ENCODE results near the gene COQ10B.
"Not testable (repeated sequence)": the region's sequence is repeated elsewhere in the genome, so short reads cannot be mapped to it uniquely, and the experiment has no call there.

Gene COQ10B

DNA sequence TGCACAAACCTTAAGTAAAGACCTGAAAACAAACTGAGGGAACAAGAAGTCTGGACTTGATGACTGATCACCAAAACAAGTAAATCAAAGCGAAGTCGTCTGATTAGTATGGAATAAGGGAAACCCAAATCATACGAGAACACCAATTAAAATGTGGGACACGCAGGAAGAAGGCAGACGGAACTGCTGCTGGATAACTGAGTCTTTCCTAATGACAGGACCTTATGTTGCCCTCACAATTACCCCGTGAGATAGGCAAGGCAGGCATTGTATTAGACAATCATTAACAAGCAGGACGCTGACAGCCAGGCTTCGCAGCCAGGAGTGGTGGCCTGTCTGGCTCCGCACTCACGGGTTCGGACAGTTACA, 614 bp upstream of the COQ10B start:
- DNase-seq = no peak

DNA sequence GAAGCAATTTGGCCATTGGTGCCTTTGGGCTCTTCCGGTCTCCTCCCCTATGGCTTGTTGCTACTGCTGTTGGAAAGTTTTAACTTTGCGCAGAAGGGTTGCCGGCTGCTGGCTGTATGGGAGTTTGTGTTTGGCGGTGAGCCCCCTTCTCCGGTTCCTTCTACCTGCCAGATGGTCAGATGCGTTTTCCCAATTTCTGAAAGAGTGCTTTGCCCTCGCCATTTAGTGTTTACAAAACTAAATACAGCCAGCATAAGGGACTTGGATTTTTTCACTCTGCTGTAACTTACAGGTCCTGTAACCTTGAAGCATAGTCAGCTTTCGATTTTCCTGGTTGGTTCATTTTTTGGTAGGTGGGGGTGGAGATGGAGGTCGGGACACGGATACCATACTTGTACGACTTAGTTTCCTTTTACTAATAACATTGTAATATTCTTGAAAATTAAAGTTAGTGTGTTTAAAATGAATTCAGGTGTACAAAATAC, 604 bp downstream of the COQ10B start:
- no peak for DNase-seq

DNA sequence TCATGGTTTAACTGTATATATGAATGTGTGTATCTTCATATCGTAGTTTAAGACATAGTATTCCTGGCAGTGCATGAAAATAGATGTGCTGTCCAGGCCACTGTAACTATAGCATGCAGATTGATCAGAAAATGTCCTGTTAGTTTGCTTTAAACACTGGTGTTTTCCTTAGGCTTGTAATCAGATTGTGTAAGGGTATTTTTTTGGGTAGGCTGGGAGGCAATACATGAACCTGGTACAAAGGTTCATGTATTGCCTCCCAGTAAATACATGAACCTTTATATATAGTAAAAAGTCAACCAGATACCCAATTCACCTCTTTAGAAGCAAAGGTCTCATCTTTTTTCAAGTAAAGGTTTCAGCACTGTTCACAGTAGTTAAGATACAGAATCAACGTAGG, 1.6 kb downstream of the COQ10B start:
- no peak for DNase-seq

DNA sequence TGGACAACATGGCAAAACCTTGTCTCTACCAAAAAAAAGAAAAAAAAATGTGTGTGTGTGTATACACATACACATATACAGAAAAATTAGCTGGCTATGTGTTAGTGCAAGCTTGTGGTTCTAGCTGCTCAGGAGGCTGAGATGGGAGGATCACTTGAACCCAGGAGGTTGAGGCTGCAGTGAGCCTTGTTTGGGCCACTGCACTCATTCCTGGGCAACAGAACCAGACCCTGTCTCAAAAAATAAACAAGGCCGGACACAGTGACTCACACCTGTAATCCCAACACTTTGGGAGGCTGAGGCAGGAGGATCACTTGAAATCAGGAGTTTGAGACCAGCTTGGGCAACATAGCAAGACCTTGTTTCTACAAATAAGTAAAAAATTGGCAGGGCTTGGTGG, 2.1 kb downstream of the COQ10B start:
- no peak for DNase-seq

DNA sequence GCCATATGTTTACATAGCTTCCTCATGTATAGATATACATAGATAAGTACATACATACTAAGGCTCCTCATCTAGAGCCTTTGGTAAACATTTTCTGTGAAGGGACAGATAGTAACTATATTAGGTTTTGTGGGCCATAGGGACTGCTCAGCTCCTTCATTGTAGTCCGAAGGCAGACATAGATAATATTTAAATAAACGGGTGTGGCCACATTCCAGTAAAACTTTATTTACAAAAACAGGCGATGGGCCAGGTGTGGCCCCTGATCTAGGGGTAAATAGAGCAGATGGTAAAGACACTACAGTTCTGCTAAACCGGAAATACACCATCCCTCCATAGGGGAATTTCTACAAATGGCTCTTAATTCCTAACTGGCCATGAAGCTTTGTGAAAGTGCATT, 7.3 kb downstream of the COQ10B start:
- no peak for DNase-seq

DNA sequence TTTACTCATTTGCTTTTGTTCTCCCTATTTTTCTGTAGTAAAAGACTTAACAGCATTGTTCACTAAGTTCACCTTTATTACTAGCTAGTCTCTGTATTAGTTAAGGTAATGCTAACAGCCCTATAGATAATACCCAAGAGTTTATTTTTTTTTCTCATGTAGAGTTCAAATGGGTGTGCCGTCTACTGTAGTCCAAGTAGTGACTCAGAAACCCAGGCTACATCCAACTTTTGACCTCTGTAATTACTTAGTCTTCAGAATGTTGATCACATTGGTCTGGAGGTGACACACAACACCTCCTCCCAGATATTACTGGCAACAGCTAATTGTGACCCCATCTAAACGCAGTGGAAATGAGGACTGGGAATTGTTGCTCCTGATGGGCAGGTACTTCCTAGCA, 7.7 kb downstream of the COQ10B start:
- no peak for DNase-seq

DNA sequence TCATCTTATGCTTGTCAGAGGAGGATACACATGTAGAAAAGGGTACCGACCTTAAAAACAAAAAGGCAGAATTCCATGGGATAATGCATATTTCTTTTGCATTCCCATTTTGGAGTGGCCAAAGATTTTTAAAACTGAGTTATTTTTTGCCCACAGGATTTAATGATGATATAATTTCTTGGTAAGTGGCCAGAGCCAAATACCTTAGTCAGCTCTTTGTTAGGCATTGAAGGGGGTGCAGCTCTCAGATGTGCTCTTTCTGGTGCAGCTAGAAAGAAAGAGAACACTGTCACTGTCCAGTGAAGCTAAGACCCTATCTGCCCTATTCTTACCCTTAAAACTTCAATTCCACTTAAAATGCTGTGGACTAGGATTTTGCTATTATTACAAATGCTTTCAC, 10.8 kb downstream of the COQ10B start:
- DNase-seq = no peak

DNA sequence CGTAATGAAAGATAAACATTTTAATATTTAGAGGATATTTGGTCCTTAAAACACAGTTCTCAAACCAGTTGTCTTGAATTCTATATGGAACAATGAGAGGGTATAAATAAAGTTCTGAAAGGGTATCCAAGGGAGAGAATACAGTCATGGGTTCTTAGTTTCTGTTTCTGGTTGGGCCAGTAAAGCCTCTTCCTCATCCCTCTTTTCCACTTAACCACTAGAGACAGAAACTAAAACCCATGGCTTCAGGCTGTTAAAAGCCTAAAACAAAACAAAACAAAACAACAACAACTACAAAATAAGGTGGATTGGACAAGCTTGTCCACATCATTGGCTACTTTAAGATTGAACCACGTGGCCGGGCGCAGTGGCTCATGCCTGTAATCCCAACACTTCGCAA, 18.8 kb downstream of the COQ10B start:
- no peak for DNase-seq

DNA sequence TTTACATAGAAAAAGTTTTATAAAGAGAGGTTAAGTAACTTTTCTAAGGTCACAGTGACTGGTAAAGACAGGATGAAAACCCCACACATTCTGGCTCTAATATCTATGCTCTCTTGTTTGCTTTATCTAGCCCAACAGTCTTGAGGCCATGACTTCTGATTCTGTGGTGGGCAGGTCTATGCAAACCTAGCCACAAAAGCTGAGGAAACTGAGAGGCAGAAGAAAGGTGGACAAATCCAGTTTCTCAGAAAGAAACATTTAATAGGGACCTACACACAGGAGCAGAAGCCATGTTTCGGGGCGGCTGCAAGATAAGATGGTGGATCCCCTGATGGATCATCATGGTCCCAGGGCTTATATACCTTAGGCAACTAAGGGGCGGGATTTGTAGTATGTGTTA, 24.4 kb downstream of the COQ10B start:
- no peak for DNase-seq

DNA sequence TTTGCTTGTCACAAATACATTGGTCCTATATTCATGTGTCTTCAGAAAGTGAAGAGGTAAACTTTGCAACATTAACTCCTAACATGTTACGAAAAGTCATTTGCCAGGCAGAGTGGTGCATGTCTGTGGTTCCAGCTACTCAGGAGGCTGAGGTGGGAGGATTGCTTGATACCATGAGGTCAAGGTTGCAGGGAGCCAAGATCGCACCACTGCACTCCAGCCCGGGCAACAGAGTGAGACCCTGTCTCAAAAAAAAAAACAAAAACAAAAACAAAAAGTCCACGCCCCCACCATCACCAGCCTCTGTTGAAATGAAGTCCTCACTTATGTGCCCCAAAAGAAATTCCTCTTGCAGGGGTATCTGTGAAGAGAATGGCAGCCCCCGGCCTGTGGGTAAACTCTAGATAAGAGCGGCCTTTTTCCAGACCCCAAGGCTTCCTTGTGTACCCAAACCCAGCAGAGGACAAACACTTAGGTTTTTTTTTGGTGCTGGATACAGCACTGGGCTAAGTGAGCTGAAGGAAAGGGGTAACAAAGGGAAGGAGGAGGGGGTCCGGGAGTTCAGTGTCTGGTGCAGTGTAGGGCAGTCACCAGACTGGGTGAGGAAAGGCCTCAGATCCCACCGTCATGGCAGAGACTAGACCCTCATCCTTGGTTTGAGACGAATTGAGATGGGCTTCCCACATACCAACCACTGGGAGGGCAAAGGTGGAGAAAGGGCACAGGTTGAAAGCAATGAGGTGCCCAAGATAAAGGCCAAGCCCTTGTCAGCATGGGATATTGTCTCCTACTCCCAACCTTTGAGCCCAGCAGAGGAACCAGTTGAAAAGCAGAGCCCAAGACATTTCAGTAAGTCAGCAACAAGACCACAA, 27.0 kb downstream of the COQ10B start:
- DNase-seq = no peak

DNA sequence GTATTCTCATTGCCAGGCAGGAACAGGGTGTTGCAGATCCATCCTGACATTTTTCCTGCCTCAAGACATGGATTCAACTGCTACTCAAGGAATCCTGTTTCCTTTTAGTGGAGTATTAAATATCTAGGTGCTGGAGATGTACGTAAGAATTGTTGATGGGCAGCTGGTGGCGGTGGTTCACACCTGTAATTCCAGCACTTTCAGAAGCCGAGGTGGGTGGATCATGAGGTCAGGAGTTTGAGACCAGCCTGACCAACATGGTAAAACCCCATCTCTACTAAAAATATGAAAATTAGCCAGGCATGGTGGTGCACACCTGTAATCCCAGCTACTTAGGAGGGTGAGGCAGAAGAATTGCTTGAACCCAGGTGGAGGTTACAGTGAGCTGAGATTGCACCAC, 30.9 kb downstream of the COQ10B start:
- not testable (repeated sequence) for DNase-seq

DNA sequence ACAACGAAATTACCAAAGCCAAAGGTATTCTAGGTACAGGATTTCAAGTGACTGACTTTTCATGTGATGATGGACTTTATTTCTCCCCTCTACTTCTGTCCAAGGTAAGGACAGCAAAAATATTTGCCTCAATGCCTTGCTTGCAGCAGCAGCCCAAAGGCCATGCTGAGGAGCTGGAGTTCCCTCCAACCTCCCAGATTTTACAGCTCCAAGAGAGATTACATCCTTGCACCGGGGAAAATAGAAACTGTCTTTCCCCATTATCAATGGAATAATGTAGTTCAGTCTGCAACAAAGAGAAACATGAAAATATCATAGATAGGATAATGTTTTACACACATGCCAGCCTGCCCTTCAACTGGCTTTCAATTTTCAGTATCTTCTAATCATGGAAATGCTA, 32.8 kb downstream of the COQ10B start:
- no peak for DNase-seq

DNA sequence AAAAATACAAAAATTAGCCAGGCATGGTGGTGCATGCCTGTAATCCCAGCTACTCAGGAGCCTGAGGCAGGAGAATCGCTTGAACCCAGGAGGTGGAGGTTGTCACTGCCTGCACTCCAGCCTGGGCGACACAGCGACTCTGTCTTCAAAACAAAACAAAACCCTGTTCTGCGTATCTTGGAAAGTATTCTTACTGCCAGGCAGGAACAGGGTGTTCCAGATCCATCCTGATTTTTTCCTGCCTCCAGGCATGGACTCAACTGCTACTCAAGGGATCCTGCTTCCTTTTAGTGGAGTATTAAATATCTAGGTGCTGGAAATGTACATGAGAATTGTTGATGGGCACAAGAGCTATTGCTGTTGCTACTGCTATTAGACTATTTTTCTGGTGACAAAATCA, 34.0 kb downstream of the COQ10B start:
- no peak for DNase-seq

DNA sequence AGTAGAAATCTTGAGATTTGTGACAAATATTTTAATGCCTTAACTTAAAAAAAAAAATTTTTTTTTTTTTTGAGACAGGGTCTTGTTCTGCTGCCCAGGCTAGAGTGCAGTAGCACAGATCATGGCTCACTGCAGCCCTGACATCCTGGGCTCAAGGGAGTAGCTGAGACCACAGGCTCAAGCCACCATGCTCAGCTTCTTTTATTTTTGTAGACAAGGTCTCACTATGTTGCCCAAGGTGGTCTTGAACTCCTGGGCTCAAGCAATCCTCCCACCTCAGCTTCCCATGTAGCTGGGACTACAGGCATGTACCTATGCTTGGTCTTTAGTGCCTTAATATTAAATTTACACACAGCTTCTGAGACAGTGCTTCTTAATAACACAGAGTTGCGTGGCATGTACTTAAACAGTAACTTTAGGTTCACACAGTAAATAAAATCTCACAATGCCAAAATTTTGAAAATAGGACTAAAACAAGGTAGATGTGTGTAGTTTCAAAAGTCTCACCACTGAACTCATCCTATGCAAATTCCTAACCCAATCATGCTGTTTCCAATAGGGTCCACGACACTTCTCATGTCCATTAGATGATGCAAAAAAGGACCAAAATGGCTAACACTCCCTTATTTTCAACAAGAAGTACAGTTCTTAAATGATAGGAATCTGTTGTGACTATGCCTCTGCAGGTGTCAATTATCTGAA, 42.2 kb downstream of the COQ10B start:
- DNase-seq = no peak

DNA sequence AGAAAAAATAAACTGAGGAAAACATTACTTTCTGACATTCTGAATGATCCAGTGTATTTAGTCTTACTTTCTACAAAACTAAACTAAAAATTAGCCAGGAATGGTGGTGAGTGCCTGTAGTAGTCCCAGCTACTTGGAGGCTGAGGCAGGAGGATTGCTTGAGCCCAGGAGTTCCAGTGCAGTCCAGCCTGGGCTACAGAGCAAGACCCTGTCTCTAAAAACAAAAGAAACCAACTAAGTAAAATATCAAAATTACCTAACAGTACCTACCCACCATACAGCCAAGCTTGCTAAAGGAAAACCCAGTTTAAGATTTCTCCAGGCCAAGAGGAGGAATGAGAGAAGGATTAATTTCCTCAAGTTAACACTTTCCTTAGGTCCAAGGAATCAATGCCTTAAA, 43.3 kb downstream of the COQ10B start:
- no peak for DNase-seq

DNA sequence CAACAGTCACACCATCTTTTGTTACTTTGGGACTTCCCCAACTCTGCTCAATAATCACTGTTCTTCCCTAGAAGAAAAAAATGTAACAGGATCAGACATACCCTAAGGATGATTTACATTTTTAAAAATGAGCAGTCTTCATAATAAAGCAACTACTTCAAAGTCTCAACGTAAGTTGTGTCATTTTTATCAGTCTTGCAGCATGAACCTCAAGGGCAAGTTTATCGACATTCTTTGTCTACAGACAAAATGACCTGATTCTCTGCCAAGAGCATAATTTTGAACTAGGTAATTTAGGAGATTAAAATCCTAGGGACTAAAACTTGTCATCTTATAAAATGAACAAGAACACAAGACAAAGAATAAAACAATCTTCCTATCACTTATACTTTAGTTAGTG, 44.0 kb downstream of the COQ10B start:
- no peak for DNase-seq

DNA sequence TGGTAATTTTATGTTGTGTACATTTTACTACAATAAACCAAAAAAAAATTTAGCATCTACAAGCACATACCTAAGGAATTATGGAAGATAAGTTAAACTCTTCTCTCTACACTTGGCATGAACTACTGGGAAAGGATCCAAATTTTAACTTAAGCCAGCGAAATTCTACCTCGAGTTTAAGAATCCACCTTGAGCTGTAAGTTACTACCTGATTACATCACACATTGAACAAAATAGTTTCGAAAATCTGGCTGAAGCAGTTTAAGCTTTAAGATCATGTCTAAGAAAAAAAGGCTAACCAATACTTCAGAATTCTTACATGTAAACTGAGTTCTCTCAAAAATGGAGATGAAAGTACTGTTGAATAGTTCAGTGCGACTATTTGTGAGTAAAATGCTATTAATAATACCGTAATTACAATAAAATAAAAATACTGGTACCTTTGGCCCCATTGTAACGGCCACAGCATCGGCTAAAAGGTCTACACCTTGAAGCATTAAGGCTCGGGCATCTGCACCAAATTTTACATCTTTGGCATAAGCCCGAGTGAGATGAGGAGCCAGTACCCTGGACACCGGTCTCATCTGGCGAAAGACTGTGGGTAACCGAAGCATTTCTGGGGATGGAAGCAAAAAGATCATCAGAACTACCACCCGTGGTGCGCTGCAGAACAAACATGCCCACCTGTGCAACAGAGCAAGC, 45.0 kb downstream of the COQ10B start:
- no peak for DNase-seq

DNA sequence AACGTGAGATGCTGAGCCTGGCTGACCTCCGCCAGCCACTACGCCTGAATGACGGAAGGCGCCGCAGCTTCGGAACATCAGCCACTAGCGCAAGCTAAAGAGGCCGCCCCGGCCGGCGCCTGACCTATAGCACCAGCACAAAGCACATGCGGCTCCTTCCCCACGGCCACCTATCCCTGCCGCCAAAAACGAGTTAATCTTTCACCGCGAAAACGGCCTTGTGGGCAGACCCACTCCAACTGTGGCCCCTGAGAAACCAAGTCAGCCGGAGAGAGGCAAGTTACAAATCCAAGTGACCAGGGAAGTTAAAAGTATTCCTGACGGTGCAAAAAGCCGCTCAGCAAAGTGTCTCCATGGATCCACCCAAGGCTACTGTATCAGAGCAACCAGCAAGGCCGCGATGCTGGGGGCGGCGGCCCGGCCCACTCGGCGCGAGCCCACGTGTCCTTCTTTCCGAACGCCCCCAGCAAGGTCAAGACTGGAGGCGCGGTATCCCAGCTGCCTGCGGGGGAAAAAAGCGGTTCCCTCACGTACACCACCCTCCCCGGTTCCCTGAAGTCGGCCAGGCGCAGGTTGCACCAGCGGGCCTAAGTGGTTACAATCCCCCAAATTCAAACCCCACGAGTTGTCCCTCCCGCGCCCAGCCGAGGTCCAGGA, 45.7 kb downstream of the COQ10B start:
- DNase-seq = peak; percentile 54

DNA sequence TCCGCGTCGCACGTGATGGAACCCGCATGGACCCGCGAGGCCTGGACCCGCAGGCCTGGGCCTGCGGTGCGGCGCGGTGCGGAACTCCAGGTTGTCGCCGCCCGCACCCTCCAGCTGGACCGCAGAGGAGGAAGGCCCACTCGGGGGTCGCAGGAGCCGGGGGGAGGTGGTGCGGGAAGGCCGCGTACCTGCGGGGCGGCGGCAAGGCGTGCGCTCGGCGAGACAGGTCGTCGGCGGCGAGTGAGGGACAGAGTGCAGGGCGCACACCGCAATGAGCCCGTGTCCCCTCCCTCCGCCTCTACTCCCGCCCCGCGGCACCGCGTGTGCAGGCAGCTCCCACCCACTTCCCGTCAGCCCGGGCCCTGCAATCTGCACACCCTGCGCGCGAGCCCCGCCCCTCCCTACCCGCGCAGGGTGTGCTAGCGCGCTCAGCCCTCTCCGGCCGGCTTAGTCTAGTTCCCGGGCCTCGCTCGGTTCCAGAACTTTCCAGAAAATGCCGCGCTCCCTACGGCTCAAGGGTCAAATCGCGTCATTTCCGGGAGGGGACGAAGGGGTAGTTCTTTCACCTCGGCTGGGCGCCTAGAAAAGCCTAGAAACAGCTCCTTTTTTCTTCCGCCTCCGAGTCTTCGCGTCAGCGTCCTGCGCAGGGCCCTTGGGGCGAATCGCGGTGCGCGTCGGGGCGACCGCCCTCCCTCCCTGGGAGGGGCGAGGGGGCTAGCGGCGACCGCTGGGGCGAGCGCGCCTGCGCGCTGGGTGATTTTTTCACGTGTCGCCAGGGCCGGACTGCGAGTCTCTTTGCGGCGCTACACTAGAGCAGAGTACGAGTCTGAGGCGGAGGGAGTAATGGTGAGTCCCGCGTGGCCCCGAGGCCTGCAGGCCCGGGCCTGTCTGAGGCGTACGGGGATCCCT, 46.5 kb downstream of the COQ10B start, which contains the start of the genes HSPD1 and HSPE1:
Gene HSPD1, minus strand, starts transcription at position 247 of the 909 bp plus-strand sequence. CDS start 992 bp downstream, outside the sequence.
Gene HSPE1, plus strand, starts transcription at position 786 of the 909 bp plus-strand sequence. Its CDS starts 58 bp downstream, at position 844.
- peak; percentile 99 for DNase-seq

DNA sequence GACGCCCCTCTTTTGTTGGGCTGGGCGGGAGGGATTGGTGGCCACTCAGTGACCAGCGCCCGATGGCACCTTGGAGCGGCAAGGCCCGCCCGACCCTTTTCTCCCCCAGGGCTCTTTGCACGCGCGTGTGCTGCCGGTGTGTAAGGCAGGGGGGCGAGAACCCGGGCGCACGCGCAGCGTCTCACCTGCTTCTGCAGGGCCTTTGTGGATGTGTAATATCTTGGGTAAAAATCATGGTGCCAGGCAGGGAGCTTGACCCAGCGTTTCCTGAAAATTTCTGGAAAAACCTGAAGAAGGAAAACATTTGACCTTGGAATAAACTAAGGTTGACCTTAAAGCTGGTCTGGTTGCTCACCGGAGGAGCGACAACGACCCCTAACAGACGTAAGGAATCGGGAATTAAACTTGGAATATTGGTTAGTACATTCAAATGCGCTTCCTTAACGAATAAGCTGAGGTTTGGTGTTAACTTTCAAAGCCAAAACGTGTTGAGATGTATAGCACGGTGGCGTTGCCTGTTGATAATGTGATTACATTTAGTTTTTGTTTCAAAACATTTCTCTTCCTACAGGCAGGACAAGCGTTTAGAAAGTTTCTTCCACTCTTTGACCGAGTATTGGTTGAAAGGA, 47.3 kb downstream of the COQ10B start:
- no peak for DNase-seq

DNA sequence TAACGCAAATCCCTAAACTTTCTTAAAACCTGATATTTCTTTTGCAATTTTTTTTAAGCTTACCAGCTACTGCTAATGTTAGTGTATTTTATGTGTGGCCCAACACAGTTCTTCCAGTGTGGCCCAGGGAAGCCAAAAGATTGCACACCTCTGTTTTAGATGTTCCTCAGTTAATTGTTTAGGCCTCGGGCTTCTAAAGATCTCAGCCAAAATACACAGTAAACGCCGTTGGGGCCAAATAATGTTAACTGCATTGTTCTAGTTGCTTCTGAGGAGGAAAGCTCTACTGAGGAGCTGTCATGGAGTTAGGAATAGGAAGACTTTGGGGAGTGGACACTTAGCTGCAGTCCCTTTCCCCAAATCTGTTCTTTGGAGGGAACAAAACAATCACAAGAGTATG, 48.8 kb downstream of the COQ10B start:
- DNase-seq = no peak

Data from stimulated activated naive CD4-positive, alpha-beta T cell treated with Interleukin-2 at 50 U/mL for 16 hours (primary cell).